Osteocyte (in vitro differentiated cells): ENCODE measurements around the gene GPS1. TPM values are rescaled to one million over a fixed set of nuclear protein-coding genes. Genes with fewer than 3 reads are reported as not detected.

ENCODE experiments used
- DNase-seq: peaks from one replicate; pipeline ENCODE4 v3.0.0; 2021; ENCODE audit warnings: mixed read lengths; ENCODE audit not compliant: unreplicated experiment; ENCODE audit errors: extremely low spot score
- H3K27ac Mint-ChIP-seq: one replicate; pipeline ENCODE4 v1.8.0; 2021; ENCODE audit warnings: mild to moderate bottlenecking, mixed read lengths; ENCODE audit not compliant: unreplicated experiment
- H3K27me3 Mint-ChIP-seq: one replicate; pipeline ENCODE4 v1.8.0; 2021; ENCODE audit warnings: mixed read lengths; ENCODE audit not compliant: unreplicated experiment
- H3K36me3 Mint-ChIP-seq: one replicate; pipeline ENCODE4 v1.8.0; 2021; ENCODE audit warnings: mixed read lengths; ENCODE audit not compliant: unreplicated experiment
- H3K4me1 Mint-ChIP-seq: one replicate; pipeline ENCODE4 v1.8.0; 2021; ENCODE audit warnings: mixed read lengths; ENCODE audit not compliant: unreplicated experiment
- H3K4me3 Mint-ChIP-seq: one replicate; pipeline ENCODE4 v1.8.0; 2021; ENCODE audit warnings: mild to moderate bottlenecking, moderate library complexity, mixed read lengths; ENCODE audit not compliant: unreplicated experiment
- H3K9me3 Mint-ChIP-seq: one replicate; pipeline ENCODE4 v1.8.0; 2021; ENCODE audit warnings: mixed read lengths; ENCODE audit not compliant: unreplicated experiment
- CTCF ChIP-seq: fragments of 200-600 bp; sonication (generic); IDR thresholded peaks from 2 replicates; pipeline ENCODE4 v1.5.0; 2021; ENCODE audit warnings: antibody characterized with exemption, mild to moderate bottlenecking, moderate library complexity
- total RNA-seq: library from RNA; stranded (reverse); gene quantifications from 2 replicates; pipeline ENCODE4 v1.2.1, GENCODE V29; 2021

Gene GPS1
- total RNA-seq, 1 donor from 2014 or later: 108 TPM

- Mint-ChIP-seq H3K27ac (no peak overlapping the region), H3K9me3 (no peaks in the 10 kb centered on the region), H3K27me3 (no peaks in the 10 kb centered on the region), H3K4me1 (peaks cover 5% of the 10 kb centered on the region), H3K4me3 (no peak overlapping the region), H3K36me3 (peaks cover 9% of the 10 kb centered on the region)
- DNase-seq: no peak
- TF ChIP-seq CTCF: no peak
These were observed 8.2 kb upstream of the GPS1 start for GRCh38 chr17:82043507-82043906.

GRCh38 chr17:82045936-82046484 lies 5.7 kb upstream of the GPS1 start:
- H3K27me3 Mint-ChIP-seq: no peaks in the 10 kb centered on the region
- H3K4me3 Mint-ChIP-seq: no peak overlapping the region
- no peak for TF ChIP-seq CTCF
- DNase-seq: no peak
- peaks cover 13% of the 10 kb centered on the region for H3K36me3 Mint-ChIP-seq
- no peaks in the 10 kb centered on the region for H3K9me3 Mint-ChIP-seq
- H3K4me1 Mint-ChIP-seq: peaks cover 13% of the 10 kb centered on the region
- no peak overlapping the region for H3K27ac Mint-ChIP-seq

DNA sequence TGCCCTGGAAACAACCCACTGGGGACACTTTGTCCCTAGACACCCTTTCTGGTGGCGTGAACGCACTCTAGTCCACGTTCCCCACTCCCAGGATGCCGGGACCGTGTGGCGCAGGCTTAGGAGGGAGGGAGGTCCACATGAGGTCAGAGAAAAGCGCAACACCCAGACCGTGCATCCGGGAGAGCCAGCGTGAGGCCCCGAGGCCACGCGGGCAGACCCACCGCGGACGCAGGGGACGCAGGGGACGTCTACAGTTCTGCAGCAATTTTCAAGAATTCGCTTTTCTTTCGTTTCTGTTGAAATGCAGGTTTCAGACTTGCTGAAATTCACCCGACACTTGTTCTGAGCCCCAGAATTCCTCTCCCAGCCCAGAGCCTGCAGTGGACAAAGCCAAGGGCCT lies 4.8 kb upstream of the GPS1 start:
- Mint-ChIP-seq H3K4me1 (peaks cover 8% of the 10 kb centered on the region), H3K4me3 (no peak overlapping the region)

GRCh38 chr17:82047379-82047778 lies 4.3 kb upstream of the GPS1 start:
- no peak overlapping the region for H3K4me3 Mint-ChIP-seq
- H3K36me3 Mint-ChIP-seq: peaks cover 13% of the 10 kb centered on the region
- no peak for DNase-seq
- H3K4me1 Mint-ChIP-seq: peaks cover 8% of the 10 kb centered on the region
- H3K27me3 Mint-ChIP-seq: no peaks in the 10 kb centered on the region
- no peak overlapping the region for H3K27ac Mint-ChIP-seq
- H3K9me3 Mint-ChIP-seq: no peaks in the 10 kb centered on the region
- no peak for TF ChIP-seq CTCF

More for the DNA sequence above, 4.8 kb upstream of the GPS1 start:
- Mint-ChIP-seq H3K27me3 (no peaks in the 10 kb centered on the region), H3K9me3 (no peaks in the 10 kb centered on the region), H3K36me3 (peaks cover 13% of the 10 kb centered on the region), H3K27ac (no peak overlapping the region)
- TF ChIP-seq CTCF: no peak
- no peak for DNase-seq

DNA sequence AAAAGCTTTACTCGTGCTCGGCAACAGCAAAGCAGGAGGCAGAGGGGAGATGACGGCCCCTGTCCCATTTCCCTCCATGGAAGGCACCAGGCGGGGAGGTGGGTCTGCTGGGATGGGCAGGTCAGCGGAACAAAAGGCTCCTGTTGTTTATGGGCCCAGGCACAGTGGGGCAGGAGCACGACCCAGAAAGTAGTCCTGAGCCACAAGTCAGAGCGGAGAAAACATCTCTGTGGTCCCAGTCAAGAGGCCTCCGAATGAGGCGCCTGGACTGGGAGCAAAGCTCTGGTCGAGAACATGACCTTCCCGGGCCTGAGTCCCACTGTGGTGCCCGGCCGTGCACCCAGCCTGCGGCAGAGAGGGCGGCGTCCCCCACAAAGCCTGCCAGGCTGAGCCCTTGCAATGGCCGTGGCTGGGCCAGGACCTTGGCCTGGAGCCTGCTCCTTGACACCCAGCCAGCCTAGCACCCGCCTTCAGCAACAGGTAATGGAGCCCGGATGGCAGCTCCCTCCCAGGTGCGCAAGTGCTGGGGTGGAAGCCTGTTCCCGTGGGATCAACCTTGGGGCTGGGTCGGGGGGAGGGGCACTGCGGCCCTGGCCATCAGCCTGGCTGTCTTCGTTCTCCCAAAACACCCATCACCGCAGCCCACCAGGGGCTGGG lies 3.7 kb upstream of the GPS1 start:
- no peak for DNase-seq
- Mint-ChIP-seq H3K4me3 (no peak overlapping the region), H3K9me3 (no peaks in the 10 kb centered on the region), H3K4me1 (peaks cover 12% of the 10 kb centered on the region), H3K27ac (no peak overlapping the region), H3K36me3 (peaks cover 13% of the 10 kb centered on the region), H3K27me3 (no peaks in the 10 kb centered on the region)
- no peak for TF ChIP-seq CTCF
